ENCODE results near the gene MTMR10. TPM values are rescaled to one million over a fixed set of nuclear protein-coding genes. Genes with fewer than 3 reads are reported as not detected.

Gene MTMR10
- polyA plus RNA-seq, 1 donor from 2014 or later = 2.3 TPM

DNA sequence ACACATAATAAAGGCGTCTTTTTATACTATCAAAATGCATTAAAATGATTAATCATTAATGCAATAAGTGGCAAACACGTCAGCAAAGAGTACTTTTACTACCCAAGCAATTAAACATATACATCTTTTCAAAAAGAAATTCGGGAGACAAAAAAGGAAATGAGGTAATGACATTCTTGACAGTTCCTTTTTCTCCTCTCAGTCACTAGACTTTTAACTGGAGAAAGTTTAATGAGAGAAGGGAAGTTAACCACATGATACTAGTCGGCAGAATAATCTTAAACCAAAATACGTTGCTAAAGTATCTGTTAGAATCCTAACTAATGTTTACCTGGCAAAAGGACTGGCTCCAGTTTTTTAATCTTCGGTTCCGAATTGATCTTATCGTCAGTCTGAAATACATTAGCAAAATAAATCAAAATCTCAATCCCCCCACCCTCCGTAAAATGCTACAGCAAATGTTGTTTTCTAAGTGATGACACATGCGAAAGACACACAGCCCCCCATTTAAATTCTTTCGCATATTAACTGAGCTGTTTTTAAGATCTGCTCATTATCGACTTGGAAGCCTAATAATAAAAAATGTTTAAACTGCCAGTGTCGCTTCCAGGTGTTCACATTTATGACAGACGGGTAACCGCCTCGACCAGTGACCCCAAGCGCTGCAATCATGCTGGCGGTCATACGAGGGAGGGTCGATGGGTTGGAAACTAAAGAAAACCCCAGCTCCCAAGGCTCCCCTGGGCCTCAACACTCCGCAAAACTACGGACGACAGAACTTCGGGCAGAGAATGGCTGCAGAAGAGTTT lies 778 bp downstream of the MTMR10 start:
- Histone ChIP-seq H3K9ac (ENCODE audit: low read length) (peak overlapping the region; percentile 56), H3K9me3 (ENCODE audit: low read length) (no peaks in the 10 kb centered on the region), H3K4me3 (ENCODE audit: low read length) (peak overlapping the region; percentile 84), H3K27ac (ENCODE audit: low read length) (no peak overlapping the region), H3F3A (ENCODE audit: insufficient read depth, low read length, poor library complexity, severe bottlenecking) (no peaks in the 10 kb centered on the region), H3K4me2 (ENCODE audit: low read length) (peak overlapping the region; percentile 51), H3K79me2 (replicated peaks; ENCODE audit: insufficient read depth, low read length) (peaks cover 14% of the 10 kb centered on the region), H3K36me3 (ENCODE audit: insufficient read depth, low read length) (no peaks in the 10 kb centered on the region), H3K27me3 (ENCODE audit: insufficient read depth, low read depth, low read length) (peaks cover 9% of the 10 kb centered on the region), H4K20me1 (ENCODE audit: insufficient read depth) (no peaks in the 10 kb centered on the region), H2AFZ (ENCODE audit: low read depth, low read length) (no peak overlapping the region), H3K9me2 (ENCODE audit: insufficient read depth, low read length) (no peaks in the 10 kb centered on the region)
- TF ChIP-seq TAF1 (IDR thresholded peaks at IDR 0.05; ENCODE audit: low read depth) (no peak), SMC3 (conservative IDR thresholded peaks at IDR 0.05; ENCODE audit: poor library complexity) (no peak), RAD21 (conservative IDR thresholded peaks at IDR 0.05) (no peak), EZH2 (IDR thresholded peaks at IDR 0.05; ENCODE audit: borderline replicate concordance, insufficient read depth, low read length, poor library complexity, severe bottlenecking) (no peak), EP300 (conservative IDR thresholded peaks at IDR 0.05; ENCODE audit: poor library complexity, severe bottlenecking) (no peak), MXI1 (conservative IDR thresholded peaks at IDR 0.05; ENCODE audit: poor library complexity, severe bottlenecking) (no peak), POLR2AphosphoS5 (IDR thresholded peaks at IDR 0.05) (no peak)
- TF ChIP-seq, protein P1, sequence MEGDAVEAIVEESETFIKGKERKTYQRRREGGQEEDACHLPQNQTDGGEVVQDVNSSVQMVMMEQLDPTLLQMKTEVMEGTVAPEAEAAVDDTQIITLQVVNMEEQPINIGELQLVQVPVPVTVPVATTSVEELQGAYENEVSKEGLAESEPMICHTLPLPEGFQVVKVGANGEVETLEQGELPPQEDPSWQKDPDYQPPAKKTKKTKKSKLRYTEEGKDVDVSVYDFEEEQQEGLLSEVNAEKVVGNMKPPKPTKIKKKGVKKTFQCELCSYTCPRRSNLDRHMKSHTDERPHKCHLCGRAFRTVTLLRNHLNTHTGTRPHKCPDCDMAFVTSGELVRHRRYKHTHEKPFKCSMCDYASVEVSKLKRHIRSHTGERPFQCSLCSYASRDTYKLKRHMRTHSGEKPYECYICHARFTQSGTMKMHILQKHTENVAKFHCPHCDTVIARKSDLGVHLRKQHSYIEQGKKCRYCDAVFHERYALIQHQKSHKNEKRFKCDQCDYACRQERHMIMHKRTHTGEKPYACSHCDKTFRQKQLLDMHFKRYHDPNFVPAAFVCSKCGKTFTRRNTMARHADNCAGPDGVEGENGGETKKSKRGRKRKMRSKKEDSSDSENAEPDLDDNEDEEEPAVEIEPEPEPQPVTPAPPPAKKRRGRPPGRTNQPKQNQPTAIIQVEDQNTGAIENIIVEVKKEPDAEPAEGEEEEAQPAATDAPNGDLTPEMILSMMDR (IDR thresholded peaks at IDR 0.05; ENCODE audit: poor library complexity, severe bottlenecking) = no peak
- TF ChIP-seq, protein P2, sequence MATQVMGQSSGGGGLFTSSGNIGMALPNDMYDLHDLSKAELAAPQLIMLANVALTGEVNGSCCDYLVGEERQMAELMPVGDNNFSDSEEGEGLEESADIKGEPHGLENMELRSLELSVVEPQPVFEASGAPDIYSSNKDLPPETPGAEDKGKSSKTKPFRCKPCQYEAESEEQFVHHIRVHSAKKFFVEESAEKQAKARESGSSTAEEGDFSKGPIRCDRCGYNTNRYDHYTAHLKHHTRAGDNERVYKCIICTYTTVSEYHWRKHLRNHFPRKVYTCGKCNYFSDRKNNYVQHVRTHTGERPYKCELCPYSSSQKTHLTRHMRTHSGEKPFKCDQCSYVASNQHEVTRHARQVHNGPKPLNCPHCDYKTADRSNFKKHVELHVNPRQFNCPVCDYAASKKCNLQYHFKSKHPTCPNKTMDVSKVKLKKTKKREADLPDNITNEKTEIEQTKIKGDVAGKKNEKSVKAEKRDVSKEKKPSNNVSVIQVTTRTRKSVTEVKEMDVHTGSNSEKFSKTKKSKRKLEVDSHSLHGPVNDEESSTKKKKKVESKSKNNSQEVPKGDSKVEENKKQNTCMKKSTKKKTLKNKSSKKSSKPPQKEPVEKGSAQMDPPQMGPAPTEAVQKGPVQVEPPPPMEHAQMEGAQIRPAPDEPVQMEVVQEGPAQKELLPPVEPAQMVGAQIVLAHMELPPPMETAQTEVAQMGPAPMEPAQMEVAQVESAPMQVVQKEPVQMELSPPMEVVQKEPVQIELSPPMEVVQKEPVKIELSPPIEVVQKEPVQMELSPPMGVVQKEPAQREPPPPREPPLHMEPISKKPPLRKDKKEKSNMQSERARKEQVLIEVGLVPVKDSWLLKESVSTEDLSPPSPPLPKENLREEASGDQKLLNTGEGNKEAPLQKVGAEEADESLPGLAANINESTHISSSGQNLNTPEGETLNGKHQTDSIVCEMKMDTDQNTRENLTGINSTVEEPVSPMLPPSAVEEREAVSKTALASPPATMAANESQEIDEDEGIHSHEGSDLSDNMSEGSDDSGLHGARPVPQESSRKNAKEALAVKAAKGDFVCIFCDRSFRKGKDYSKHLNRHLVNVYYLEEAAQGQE (IDR thresholded peaks at IDR 0.05; ENCODE audit: borderline replicate concordance) = no peak

DNA sequence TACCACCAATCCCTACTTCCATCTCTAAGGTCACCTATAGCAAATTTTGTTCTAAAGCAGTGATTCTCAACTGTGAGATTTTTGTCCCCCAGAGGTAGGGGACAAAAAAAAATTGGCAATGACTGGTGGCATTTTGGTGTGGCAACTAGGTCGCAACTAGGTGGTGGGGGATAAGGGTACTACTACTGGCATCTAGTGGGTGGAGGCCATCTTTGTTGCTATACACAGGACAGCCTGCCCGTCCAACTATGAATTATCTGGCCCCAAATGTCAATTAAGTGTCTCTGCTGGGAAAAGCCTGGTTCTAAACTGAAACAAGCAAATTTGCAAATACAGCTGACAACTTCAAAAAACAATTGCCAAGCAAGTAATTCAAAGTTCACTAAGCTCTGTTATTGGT lies 1.4 kb downstream of the MTMR10 start:
- Histone ChIP-seq H3K4me3 (ENCODE audit: low read length) (no peak overlapping the region), H3F3A (ENCODE audit: insufficient read depth, low read length, poor library complexity, severe bottlenecking) (no peaks in the 10 kb centered on the region), H4K20me1 (ENCODE audit: insufficient read depth) (no peaks in the 10 kb centered on the region), H2AFZ (ENCODE audit: low read depth, low read length) (no peak overlapping the region), H3K36me3 (ENCODE audit: insufficient read depth, low read length) (no peaks in the 10 kb centered on the region), H3K27ac (ENCODE audit: low read length) (no peak overlapping the region), H3K79me2 (replicated peaks; ENCODE audit: insufficient read depth, low read length) (peaks cover 14% of the 10 kb centered on the region), H3K9me2 (ENCODE audit: insufficient read depth, low read length) (no peaks in the 10 kb centered on the region), H3K9ac (ENCODE audit: low read length) (no peak overlapping the region), H3K4me2 (ENCODE audit: low read length) (no peak overlapping the region), H3K27me3 (ENCODE audit: insufficient read depth, low read depth, low read length) (peaks cover 9% of the 10 kb centered on the region), H3K9me3 (ENCODE audit: low read length) (no peaks in the 10 kb centered on the region)
- TF ChIP-seq, protein P2 (IDR thresholded peaks at IDR 0.05; ENCODE audit: borderline replicate concordance) = no peak
- TF ChIP-seq, protein P1 (IDR thresholded peaks at IDR 0.05; ENCODE audit: poor library complexity, severe bottlenecking) = no peak
- TF ChIP-seq POLR2AphosphoS5 (IDR thresholded peaks at IDR 0.05) = no peak
- no peak for TF ChIP-seq SMC3 (conservative IDR thresholded peaks at IDR 0.05; ENCODE audit: poor library complexity)
- TF ChIP-seq MXI1 (conservative IDR thresholded peaks at IDR 0.05; ENCODE audit: poor library complexity, severe bottlenecking) = no peak
- TF ChIP-seq RAD21 (conservative IDR thresholded peaks at IDR 0.05) = no peak
- TF ChIP-seq TAF1 (IDR thresholded peaks at IDR 0.05; ENCODE audit: low read depth) = no peak
- no peak for TF ChIP-seq EZH2 (IDR thresholded peaks at IDR 0.05; ENCODE audit: borderline replicate concordance, insufficient read depth, low read length, poor library complexity, severe bottlenecking)
- no peak for TF ChIP-seq EP300 (conservative IDR thresholded peaks at IDR 0.05; ENCODE audit: poor library complexity, severe bottlenecking)

All from neural cell (in vitro differentiated cells).